Parathyroid adenoma (tissue), 2 donors: Measurements from ENCODE around the gene SHC2.

Source experiments
- H2AFZ ChIP-seq: fragments of 300-600 bp; sonication (generic); one replicate; pipeline ENCODE4 v1.7.0; 2017; ENCODE audit warnings: antibody characterized with exemption, mild to moderate bottlenecking
- H3K27ac ChIP-seq: fragments of 300-600 bp; sonication (generic); one replicate; pipeline ENCODE4 v1.7.0; 2017
- H3K27me3 ChIP-seq: fragments of 300-600 bp; sonication (generic); one replicate; pipeline ENCODE4 v1.7.0; 2017; ENCODE audit warnings: low read length; ENCODE audit not compliant: control insufficient read depth, insufficient read depth
- H3K36me3 ChIP-seq: fragments of 300-600 bp; sonication (generic); one replicate; pipeline ENCODE4 v1.7.0; 2017; ENCODE audit warnings: low read length; ENCODE audit not compliant: control insufficient read depth, insufficient read depth
- H3K4me1 ChIP-seq: fragments of 300-600 bp; sonication (generic); one replicate; pipeline ENCODE4 v1.7.0; 2017; ENCODE audit warnings: control low read depth
- H3K4me2 ChIP-seq: fragments of 300-600 bp; sonication (generic); one replicate; pipeline ENCODE4 v1.7.0; 2017; ENCODE audit warnings: low read length
- H3K4me3 ChIP-seq: fragments of 300-600 bp; sonication (generic); one replicate; pipeline ENCODE4 v1.7.0; 2017; ENCODE audit warnings: low read depth, low read length
- H3K79me2 ChIP-seq: fragments of 300-600 bp; sonication (generic); one replicate; pipeline ENCODE4 v1.7.0; 2017; ENCODE audit warnings: control low read depth
- H3K9ac ChIP-seq: fragments of 300-600 bp; sonication (generic); one replicate; pipeline ENCODE4 v1.7.0; 2017; ENCODE audit warnings: mild to moderate bottlenecking
- H3K9me3 ChIP-seq: fragments of 300-600 bp; sonication (generic); one replicate; pipeline ENCODE4 v1.7.0; 2017; ENCODE audit warnings: low read length; ENCODE audit not compliant: control insufficient read depth
- TF ChIP-seq, protein P1 (sequence below): fragments of 300-600 bp; sonication (generic); IDR thresholded peaks from one replicate; pipeline ENCODE4 v1.7.0; 2017; ENCODE audit warnings: antibody characterized with exemption, mild to moderate bottlenecking
- donor health status: primary hyperparathyroidism.

The SHC2 gene

DNA sequence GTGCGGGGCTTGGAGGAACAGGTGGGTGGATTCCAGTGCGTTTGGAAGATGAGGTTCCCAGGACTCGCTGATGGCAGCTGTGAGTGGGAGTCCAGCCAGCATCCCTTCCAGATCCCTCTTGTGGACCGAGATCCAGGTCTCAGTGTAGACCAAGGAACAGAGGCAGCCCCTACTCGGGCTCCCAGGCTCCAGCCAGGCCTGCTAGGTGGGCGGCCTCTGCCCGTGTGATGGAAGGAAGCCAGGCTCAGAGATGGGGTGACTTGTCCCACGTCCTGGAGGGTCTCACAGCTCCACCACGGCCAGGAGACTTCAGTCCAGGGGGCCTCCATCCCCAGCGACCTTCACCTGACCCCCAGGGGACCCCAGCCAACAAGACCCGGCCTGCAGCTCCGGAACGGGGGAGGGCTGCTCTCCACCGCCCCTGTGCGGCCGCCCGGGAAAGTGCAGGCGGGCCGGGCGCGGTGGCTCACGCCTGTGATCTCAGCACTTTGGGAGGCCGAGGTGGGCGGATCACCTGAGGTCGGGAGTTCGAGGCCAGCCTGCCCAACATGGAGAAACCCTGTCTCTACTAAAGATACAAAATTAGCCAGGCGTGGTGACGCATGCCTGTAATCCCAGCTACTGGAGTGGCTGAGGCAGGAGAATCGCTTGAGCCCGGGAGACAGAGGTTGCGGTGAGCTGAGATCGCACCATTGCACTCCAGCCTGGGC, 34.7 kb upstream of the SHC2 start:
- H3K36me3 ChIP-seq: no peaks in the 10 kb centered on the region
- no peaks in the 10 kb centered on the region for H3K79me2 ChIP-seq
- no peak overlapping the region for H3K4me2 ChIP-seq
- H3K9me3 ChIP-seq: no peaks in the 10 kb centered on the region
- TF ChIP-seq, protein P1, sequence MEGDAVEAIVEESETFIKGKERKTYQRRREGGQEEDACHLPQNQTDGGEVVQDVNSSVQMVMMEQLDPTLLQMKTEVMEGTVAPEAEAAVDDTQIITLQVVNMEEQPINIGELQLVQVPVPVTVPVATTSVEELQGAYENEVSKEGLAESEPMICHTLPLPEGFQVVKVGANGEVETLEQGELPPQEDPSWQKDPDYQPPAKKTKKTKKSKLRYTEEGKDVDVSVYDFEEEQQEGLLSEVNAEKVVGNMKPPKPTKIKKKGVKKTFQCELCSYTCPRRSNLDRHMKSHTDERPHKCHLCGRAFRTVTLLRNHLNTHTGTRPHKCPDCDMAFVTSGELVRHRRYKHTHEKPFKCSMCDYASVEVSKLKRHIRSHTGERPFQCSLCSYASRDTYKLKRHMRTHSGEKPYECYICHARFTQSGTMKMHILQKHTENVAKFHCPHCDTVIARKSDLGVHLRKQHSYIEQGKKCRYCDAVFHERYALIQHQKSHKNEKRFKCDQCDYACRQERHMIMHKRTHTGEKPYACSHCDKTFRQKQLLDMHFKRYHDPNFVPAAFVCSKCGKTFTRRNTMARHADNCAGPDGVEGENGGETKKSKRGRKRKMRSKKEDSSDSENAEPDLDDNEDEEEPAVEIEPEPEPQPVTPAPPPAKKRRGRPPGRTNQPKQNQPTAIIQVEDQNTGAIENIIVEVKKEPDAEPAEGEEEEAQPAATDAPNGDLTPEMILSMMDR: peak; percentile 79
- no peaks in the 10 kb centered on the region for H3K27me3 ChIP-seq
- no peak overlapping the region for H3K4me3 ChIP-seq
- no peak overlapping the region for H3K9ac ChIP-seq
- no peak overlapping the region for H2AFZ ChIP-seq
- H3K4me1 ChIP-seq: peaks cover 2% of the 10 kb centered on the region
- peak overlapping the region; percentile 24 for H3K27ac ChIP-seq

DNA sequence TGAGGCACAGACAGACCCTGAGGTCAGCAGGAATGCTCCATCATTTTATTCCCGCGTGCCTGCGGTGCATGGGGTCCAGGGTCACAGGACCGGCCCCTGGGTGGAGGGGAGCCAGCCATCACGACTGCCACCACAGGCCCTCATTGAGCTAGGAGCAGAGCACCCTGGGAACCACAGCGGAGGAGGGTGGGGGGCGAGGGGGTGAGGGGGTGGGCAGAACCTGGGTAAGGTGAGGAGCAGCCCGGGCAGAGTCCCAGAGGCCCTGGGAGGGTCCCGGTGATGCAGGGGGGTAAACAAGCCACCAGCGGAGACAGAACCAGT, 34.2 kb upstream of the SHC2 start:
- H3K36me3 ChIP-seq: no peaks in the 10 kb centered on the region
- no peak overlapping the region for H2AFZ ChIP-seq
- H3K4me3 ChIP-seq: no peak overlapping the region
- H3K27me3 ChIP-seq: no peaks in the 10 kb centered on the region
- H3K9me3 ChIP-seq: no peaks in the 10 kb centered on the region
- H3K79me2 ChIP-seq: no peaks in the 10 kb centered on the region
- peaks cover 2% of the 10 kb centered on the region for H3K4me1 ChIP-seq
- no peak overlapping the region for H3K4me2 ChIP-seq
- H3K9ac ChIP-seq: no peak overlapping the region
- TF ChIP-seq, protein P1: no peak
- H3K27ac ChIP-seq: no peak overlapping the region

DNA sequence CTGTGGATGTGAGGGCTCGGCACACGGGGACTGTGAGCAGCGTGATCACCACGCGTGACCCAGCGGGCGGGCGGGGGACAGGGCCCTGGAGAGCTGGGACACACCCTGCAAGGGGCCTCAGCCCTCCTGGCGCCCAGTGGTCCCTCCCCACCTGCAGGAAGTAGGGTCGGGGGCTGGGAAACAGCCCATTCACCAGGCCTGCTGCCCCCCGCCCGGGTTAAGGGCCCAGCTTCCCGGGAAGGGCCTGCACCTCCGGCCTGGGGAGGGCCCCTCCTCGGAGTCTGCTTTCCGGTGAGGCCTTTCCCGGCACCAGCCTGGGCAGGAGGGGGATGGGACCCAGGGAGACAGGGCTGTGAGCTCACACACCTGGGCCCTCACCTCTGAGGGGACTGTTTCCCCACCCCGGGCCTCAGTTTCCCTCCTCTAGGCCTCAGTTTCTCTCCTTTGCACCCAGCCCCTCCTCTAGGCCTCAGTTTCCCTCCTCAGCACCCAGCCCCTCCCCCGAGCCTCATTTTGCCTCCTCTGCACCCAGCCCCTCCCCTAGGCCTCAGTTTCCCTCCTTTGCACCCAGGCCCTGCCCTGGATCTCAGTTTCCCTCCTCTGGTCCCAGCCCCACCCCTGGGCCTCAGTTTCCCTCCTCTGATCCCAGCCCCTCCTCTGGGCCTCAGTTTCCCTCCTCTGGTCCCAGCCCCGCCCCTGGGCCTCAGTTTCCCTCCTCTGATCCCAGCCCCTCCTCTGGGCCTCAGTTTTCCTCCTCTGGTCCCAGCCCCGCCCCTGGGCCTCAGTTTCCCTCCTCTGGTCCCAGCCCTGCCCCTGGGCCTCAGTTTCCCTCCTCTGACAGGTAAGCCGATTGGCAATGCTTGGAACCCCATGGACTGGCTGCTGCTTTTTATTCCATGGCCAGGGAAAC, 33.6 kb upstream of the SHC2 start:
- H3K36me3 ChIP-seq: no peaks in the 10 kb centered on the region
- H3K27ac ChIP-seq: no peak overlapping the region
- H3K9me3 ChIP-seq: no peaks in the 10 kb centered on the region
- H3K4me2 ChIP-seq: no peak overlapping the region
- TF ChIP-seq, protein P1: no peak
- no peak overlapping the region for H3K4me3 ChIP-seq
- H3K79me2 ChIP-seq: no peaks in the 10 kb centered on the region
- no peaks in the 10 kb centered on the region for H3K27me3 ChIP-seq
- H3K4me1 ChIP-seq: peaks cover 2% of the 10 kb centered on the region
- peak overlapping the region; percentile 35 for H2AFZ ChIP-seq
- no peak overlapping the region for H3K9ac ChIP-seq

DNA sequence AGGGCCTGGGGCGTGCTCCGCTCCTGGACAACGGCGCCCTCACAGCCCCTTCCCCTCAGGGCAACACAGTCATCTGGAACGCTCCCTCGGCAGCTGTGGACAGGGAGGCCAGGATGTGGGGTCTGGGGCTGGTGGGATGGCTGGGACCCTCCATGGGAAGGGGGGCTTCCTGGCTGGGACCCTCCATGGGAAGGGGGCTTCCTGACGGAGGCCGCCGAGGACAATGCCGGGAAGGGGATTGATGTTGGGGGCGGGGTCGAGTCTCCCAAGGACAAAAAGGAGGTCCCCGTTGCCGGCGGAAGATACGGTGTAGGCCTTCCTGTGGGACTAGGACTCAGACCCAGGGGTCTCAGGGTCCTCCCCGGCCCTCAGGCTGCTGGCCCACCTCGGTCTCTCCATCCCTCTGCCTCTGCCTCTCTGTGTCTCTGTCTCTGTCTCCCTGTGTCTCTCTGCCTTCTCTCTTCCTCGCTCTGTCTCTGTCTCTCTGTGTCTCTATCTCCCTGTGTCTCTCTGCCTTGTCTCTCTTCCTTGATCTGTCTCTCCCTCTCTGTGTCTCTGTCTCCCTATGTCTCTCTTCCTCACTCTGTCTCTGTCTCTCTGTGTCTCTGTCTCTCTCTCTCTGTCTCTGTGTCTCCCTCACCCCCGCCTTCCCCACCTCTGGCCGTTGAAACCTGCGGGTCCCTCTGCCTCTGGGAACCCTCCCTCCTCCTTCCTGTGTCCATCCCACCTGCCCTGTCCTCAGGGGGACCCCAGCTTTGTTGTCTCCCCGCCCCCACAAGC, 32.7 kb upstream of the SHC2 start:
- no peaks in the 10 kb centered on the region for H3K9me3 ChIP-seq
- H3K4me1 ChIP-seq: peaks cover 2% of the 10 kb centered on the region
- no peak overlapping the region for H3K9ac ChIP-seq
- no peaks in the 10 kb centered on the region for H3K36me3 ChIP-seq
- no peak overlapping the region for H3K4me2 ChIP-seq
- no peak overlapping the region for H3K27ac ChIP-seq
- TF ChIP-seq, protein P1: no peak
- no peaks in the 10 kb centered on the region for H3K27me3 ChIP-seq
- H2AFZ ChIP-seq: peak overlapping the region; percentile 35
- H3K79me2 ChIP-seq: no peaks in the 10 kb centered on the region
- no peak overlapping the region for H3K4me3 ChIP-seq
